ENCODE results near the gene TBXAS1. TPM values are rescaled to one million over a fixed set of nuclear protein-coding genes. Genes with fewer than 3 reads are reported as not detected.

Gene TBXAS1
- total RNA-seq, 1 experiment from 2014 or later = 2.3 TPM

DNA sequence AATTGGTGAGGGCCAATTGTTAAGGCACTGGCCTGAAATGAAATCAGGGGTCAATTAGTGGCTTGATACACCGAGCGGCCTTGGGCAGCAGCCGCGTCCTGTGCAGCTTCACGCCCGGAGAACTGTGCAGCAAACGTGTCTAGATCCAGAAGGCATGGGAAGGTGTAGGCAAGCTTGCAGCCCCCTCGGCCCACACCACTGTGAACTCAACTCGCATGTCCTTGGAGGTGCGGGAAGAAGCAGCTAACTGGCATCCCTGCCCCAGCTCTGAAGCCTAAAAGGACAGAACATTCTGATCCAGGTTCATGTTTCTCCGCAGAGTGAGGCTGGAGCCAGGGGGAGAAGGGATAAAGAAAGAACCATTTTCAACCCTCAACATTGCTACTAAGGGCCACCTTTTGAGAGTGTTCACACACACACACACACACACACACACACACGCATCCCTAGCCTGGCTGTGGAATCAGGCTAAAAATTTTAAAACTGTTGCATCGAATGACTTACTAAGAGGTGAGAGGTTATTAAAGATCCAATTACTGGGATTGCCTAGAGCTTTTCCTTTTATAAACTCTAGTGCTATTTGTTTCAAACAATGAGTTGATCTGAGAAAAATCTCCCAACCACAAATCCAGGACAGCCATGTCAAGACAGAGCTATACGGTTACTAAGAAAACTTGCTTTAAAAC is 129.7 kb downstream of the TBXAS1 start:
- ATAC-seq (no peak), DNase-seq (ENCODE audit: low spot score) (no peak)
- Mint-ChIP-seq H3K4me1 (peaks cover 44% of the 10 kb centered on the region), H3K9me3 (no peaks in the 10 kb centered on the region), H3K36me3 (no peaks in the 10 kb centered on the region), H3K4me3 (no peak overlapping the region), H3K27ac (no peak overlapping the region), H3K27me3 (ENCODE audit: low read depth) (no peaks in the 10 kb centered on the region)
- ChIA-PET POLR2A (no interaction called here), CTCF (interaction anchor here (0.7 to 1.0 kb wide), 2 partner anchors 285 to 313 kb away, joined by 3 read pairs; no protein-coding TSS in a partner anchor)
- no peak for TF ChIP-seq E2F5 (CRISPR knock-in tag; IDR thresholded peaks at IDR 0.05)
- no peak for TF ChIP-seq ZNF317 (CRISPR knock-in tag; IDR thresholded peaks at IDR 0.05; ENCODE audit: borderline replicate concordance, low read depth)
- TF ChIP-seq, protein P1, sequence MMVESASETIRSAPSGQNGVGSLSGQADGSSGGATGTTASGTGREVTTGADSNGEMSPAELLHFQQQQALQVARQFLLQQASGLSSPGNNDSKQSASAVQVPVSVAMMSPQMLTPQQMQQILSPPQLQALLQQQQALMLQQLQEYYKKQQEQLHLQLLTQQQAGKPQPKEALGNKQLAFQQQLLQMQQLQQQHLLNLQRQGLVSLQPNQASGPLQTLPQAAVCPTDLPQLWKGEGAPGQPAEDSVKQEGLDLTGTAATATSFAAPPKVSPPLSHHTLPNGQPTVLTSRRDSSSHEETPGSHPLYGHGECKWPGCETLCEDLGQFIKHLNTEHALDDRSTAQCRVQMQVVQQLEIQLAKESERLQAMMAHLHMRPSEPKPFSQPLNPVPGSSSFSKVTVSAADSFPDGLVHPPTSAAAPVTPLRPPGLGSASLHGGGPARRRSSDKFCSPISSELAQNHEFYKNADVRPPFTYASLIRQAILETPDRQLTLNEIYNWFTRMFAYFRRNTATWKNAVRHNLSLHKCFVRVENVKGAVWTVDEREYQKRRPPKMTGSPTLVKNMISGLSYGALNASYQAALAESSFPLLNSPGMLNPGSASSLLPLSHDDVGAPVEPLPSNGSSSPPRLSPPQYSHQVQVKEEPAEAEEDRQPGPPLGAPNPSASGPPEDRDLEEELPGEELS (CRISPR knock-in tag; IDR thresholded peaks at IDR 0.05) = no peak
- TF ChIP-seq NFYB (CRISPR knock-in tag; conservative IDR thresholded peaks at IDR 0.05; ENCODE audit: low read depth) = no peak
- TF ChIP-seq TEAD1 (CRISPR knock-in tag; IDR thresholded peaks at IDR 0.05) = no peak
- no peak for TF ChIP-seq SMAD3 (CRISPR knock-in tag; IDR thresholded peaks at IDR 0.05; ENCODE audit: borderline replicate concordance)

- Mint-ChIP-seq H3K4me3 (no peak overlapping the region), H3K36me3 (no peaks in the 10 kb centered on the region), H3K4me1 (peaks cover 44% of the 10 kb centered on the region), H3K9me3 (no peaks in the 10 kb centered on the region), H3K27ac (no peak overlapping the region), H3K27me3 (ENCODE audit: low read depth) (no peaks in the 10 kb centered on the region)
- DNase-seq (ENCODE audit: low spot score) = no peak
- ChIA-PET CTCF (interaction anchor here (0.7 to 1.0 kb wide), 2 partner anchors 286 to 314 kb away, joined by 3 read pairs; no protein-coding TSS in a partner anchor), POLR2A (no interaction called here)
- ATAC-seq = no peak
- TF ChIP-seq HMGXB4 (CRISPR knock-in tag; IDR thresholded peaks at IDR 0.05) (no peak), IRF2 (CRISPR knock-in tag; IDR thresholded peaks at IDR 0.05; ENCODE audit: borderline replicate concordance, low read depth) (no peak), ZMAT4 (CRISPR knock-in tag; IDR thresholded peaks at IDR 0.05) (no peak), SP1 (CRISPR knock-in tag; conservative IDR thresholded peaks at IDR 0.05) (no peak), RELA (CRISPR knock-in tag; IDR thresholded peaks at IDR 0.05; ENCODE audit: borderline replicate concordance) (no peak), KAT7 (CRISPR knock-in tag; IDR thresholded peaks at IDR 0.05; ENCODE audit: borderline replicate concordance) (no peak), ZNF532 (CRISPR knock-in tag; IDR thresholded peaks at IDR 0.05; ENCODE audit: borderline replicate concordance) (no peak)
- TF ChIP-seq, protein P2, sequence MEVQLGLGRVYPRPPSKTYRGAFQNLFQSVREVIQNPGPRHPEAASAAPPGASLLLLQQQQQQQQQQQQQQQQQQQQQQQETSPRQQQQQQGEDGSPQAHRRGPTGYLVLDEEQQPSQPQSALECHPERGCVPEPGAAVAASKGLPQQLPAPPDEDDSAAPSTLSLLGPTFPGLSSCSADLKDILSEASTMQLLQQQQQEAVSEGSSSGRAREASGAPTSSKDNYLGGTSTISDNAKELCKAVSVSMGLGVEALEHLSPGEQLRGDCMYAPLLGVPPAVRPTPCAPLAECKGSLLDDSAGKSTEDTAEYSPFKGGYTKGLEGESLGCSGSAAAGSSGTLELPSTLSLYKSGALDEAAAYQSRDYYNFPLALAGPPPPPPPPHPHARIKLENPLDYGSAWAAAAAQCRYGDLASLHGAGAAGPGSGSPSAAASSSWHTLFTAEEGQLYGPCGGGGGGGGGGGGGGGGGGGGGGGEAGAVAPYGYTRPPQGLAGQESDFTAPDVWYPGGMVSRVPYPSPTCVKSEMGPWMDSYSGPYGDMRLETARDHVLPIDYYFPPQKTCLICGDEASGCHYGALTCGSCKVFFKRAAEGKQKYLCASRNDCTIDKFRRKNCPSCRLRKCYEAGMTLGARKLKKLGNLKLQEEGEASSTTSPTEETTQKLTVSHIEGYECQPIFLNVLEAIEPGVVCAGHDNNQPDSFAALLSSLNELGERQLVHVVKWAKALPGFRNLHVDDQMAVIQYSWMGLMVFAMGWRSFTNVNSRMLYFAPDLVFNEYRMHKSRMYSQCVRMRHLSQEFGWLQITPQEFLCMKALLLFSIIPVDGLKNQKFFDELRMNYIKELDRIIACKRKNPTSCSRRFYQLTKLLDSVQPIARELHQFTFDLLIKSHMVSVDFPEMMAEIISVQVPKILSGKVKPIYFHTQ (CRISPR knock-in tag; IDR thresholded peaks at IDR 0.05) = no peak
- TF ChIP-seq, protein P3, sequence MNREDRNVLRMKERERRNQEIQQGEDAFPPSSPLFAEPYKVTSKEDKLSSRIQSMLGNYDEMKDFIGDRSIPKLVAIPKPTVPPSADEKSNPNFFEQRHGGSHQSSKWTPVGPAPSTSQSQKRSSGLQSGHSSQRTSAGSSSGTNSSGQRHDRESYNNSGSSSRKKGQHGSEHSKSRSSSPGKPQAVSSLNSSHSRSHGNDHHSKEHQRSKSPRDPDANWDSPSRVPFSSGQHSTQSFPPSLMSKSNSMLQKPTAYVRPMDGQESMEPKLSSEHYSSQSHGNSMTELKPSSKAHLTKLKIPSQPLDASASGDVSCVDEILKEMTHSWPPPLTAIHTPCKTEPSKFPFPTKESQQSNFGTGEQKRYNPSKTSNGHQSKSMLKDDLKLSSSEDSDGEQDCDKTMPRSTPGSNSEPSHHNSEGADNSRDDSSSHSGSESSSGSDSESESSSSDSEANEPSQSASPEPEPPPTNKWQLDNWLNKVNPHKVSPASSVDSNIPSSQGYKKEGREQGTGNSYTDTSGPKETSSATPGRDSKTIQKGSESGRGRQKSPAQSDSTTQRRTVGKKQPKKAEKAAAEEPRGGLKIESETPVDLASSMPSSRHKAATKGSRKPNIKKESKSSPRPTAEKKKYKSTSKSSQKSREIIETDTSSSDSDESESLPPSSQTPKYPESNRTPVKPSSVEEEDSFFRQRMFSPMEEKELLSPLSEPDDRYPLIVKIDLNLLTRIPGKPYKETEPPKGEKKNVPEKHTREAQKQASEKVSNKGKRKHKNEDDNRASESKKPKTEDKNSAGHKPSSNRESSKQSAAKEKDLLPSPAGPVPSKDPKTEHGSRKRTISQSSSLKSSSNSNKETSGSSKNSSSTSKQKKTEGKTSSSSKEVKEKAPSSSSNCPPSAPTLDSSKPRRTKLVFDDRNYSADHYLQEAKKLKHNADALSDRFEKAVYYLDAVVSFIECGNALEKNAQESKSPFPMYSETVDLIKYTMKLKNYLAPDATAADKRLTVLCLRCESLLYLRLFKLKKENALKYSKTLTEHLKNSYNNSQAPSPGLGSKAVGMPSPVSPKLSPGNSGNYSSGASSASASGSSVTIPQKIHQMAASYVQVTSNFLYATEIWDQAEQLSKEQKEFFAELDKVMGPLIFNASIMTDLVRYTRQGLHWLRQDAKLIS (CRISPR knock-in tag; IDR thresholded peaks at IDR 0.05; ENCODE audit: borderline replicate concordance) = no peak
These were observed 130.2 kb downstream of the TBXAS1 start for GRCh38 chr7:139959285-139959628.

Measured in WTC11 (cell line).